SK-N-SH (cell line): ENCODE measurements around the gene LRMDA.

Source experiments
- EP300 ChIP-seq, 2 experiments: IDR thresholded peaks; 2 replicates each; pipeline versions ENCODE4 v1.4.0 to v1.6.1; 2012; ENCODE audit warnings: borderline replicate concordance in 1 of 2, low read depth in 1 of 2, low read length in 1 of 2
- FOXM1 ChIP-seq: IDR thresholded peaks from 2 replicates; pipeline ENCODE4 v1.4.0; 2012; ENCODE audit warnings: low read depth, mild to moderate bottlenecking
- MXI1 ChIP-seq: IDR thresholded peaks from 2 replicates; pipeline ENCODE4 v1.6.1; 2012; ENCODE audit warnings: mild to moderate bottlenecking, low read depth, low read length, improper control_type of control experiment
- POLR2AphosphoS5 ChIP-seq: IDR thresholded peaks from 2 replicates; pipeline ENCODE4 v1.6.1; 2012; ENCODE audit warnings: low read depth, low read length
- RAD21 ChIP-seq: IDR thresholded peaks from 2 replicates; pipeline ENCODE4 v1.6.1; 2012; ENCODE audit warnings: mild to moderate bottlenecking, low read length
- REST ChIP-seq: IDR thresholded peaks from 2 replicates; pipeline ENCODE4 v1.6.1; 2012; ENCODE audit warnings: mild to moderate bottlenecking, low read depth, low read length, moderate library complexity
- RFX5 ChIP-seq: IDR thresholded peaks from 2 replicates; pipeline ENCODE4 v1.6.1; 2012; ENCODE audit warnings: mild to moderate bottlenecking, improper control_type of control experiment, low read length
- SMC3 ChIP-seq: IDR thresholded peaks from 2 replicates; pipeline ENCODE4 v1.6.1; 2012; ENCODE audit warnings: low read depth, low read length, improper control_type of control experiment
- TCF12 ChIP-seq: IDR thresholded peaks from 2 replicates; pipeline ENCODE4 v1.4.0; 2012
- TEAD4 ChIP-seq: IDR thresholded peaks from 2 replicates; pipeline ENCODE4 v1.4.0; 2012; ENCODE audit warnings: mild to moderate bottlenecking, borderline replicate concordance; ENCODE audit not compliant: insufficient read depth
- TF ChIP-seq, protein P1 (sequence below): fragments of 200-600 bp; sonication (generic); IDR thresholded peaks from 2 replicates; pipeline ENCODE4 v1.6.1; 2017; ENCODE audit warnings: antibody characterized with exemption, mild to moderate bottlenecking, moderate library complexity

- TF ChIP-seq RFX5 (no peak), FOXM1 (no peak), TCF12 (no peak), RAD21 (no peak), REST (no peak), SMC3 (no peak), MXI1 (no peak), POLR2AphosphoS5 (no peak), TEAD4 (no peak), EP300 (IDR thresholded peaks at IDR 0.05; ENCODE audit: borderline replicate concordance in 1 of 2, low read depth in 1 of 2, low read length in 1 of 2) (no peak)
- TF ChIP-seq, protein P1, sequence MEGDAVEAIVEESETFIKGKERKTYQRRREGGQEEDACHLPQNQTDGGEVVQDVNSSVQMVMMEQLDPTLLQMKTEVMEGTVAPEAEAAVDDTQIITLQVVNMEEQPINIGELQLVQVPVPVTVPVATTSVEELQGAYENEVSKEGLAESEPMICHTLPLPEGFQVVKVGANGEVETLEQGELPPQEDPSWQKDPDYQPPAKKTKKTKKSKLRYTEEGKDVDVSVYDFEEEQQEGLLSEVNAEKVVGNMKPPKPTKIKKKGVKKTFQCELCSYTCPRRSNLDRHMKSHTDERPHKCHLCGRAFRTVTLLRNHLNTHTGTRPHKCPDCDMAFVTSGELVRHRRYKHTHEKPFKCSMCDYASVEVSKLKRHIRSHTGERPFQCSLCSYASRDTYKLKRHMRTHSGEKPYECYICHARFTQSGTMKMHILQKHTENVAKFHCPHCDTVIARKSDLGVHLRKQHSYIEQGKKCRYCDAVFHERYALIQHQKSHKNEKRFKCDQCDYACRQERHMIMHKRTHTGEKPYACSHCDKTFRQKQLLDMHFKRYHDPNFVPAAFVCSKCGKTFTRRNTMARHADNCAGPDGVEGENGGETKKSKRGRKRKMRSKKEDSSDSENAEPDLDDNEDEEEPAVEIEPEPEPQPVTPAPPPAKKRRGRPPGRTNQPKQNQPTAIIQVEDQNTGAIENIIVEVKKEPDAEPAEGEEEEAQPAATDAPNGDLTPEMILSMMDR: no peak
Measured at GRCh38 chr10:75948583-75948982, 517.2 kb downstream of the LRMDA start.
